Measurements from ENCODE around the gene GALNT6. TPM values are rescaled to one million over a fixed set of nuclear protein-coding genes. Genes with fewer than 3 reads are reported as not detected.

GALNT6 gene
- total and polyA plus RNA-seq, 10 donors, result 5.8 to 29.4 (median 18.2) TPM

GRCh38 chr12:51374361-51374760 is 16.8 kb downstream of the GALNT6 start:
- TF ChIP-seq POLR2A (IDR thresholded peaks at IDR 0.05), result no peak
- TF ChIP-seq CTCF (IDR thresholded peaks at IDR 0.05 in 8 of 11, conservative IDR thresholded peaks at IDR 0.05 in 3 of 11), result no peak
- TF ChIP-seq POLR2AphosphoS5 (IDR thresholded peaks at IDR 0.05), result no peak
- intact Hi-C loops (cut with DNase I; ENCODE audit: low total_unique reads), result no loop called here
- peaks cover 0 to 69% (median 19%) of the 10 kb centered on the region in 6 donors for H3K36me3 ChIP-seq
- H3K27ac ChIP-seq, result peak overlapping the region in 2 of 8 donors; percentile 1 to 5
- H3K9me3 ChIP-seq, result no peaks in the 10 kb centered on the region
- H3K27me3 ChIP-seq (replicated peaks in 1 of 7), result peaks cover 0 to 3% (median 0%) of the 10 kb centered on the region in 7 donors
- H3K4me3 ChIP-seq, result no peak overlapping the region
- peak; percentile 20 for DNase-seq
- WGBS, 5 donors, result 44 to 79% (median 69%) methylated on average over 2 of the region's 2 CpGs
- peaks cover 0 to 72% (median 24%) of the 10 kb centered on the region in 6 donors for H3K4me1 ChIP-seq

- Histone ChIP-seq H3K36me3 (peaks cover 0 to 58% (median 14%) of the 10 kb centered on the region in 6 donors), H3K4me1 (peaks cover 10 to 75% (median 32%) of the 10 kb centered on the region in 6 donors), H3K27ac (no peak overlapping the region), H3K4me3 (no peak overlapping the region), H3K9me3 (no peaks in the 10 kb centered on the region), H3K27me3 (replicated peaks in 1 of 7) (no peaks in the 10 kb centered on the region)
- 37 to 80% (median 59%) methylated on average over 3 of the region's 3 CpGs for WGBS, 5 donors
- TF ChIP-seq POLR2AphosphoS5 (IDR thresholded peaks at IDR 0.05) (no peak), POLR2A (IDR thresholded peaks at IDR 0.05) (no peak), CTCF (IDR thresholded peaks at IDR 0.05 in 8 of 11, conservative IDR thresholded peaks at IDR 0.05 in 3 of 11) (no peak)
- intact Hi-C loops (cut with DNase I; ENCODE audit: low total_unique reads), result no loop called here
- DNase-seq, result no peak
These were observed 18.0 kb downstream of the GALNT6 start for GRCh38 chr12:51373187-51373586.

- intact Hi-C loops (cut with DNase I; ENCODE audit: low total_unique reads), result no loop called here
- no peaks in the 10 kb centered on the region for H3K27me3 ChIP-seq (replicated peaks in 1 of 7)
- no peak for TF ChIP-seq POLR2AphosphoS5 (IDR thresholded peaks at IDR 0.05)
- no peak for TF ChIP-seq CTCF (IDR thresholded peaks at IDR 0.05 in 8 of 11, conservative IDR thresholded peaks at IDR 0.05 in 3 of 11)
- WGBS, 5 donors, result 84 to 100% (median 93%) methylated on average over 2 of the region's 2 CpGs
- no peak for DNase-seq
- H3K36me3 ChIP-seq, result peaks cover 0 to 46% (median 11%) of the 10 kb centered on the region in 6 donors
- no peaks in the 10 kb centered on the region for H3K9me3 ChIP-seq
- no peak overlapping the region for H3K4me3 ChIP-seq
- H3K4me1 ChIP-seq, result peaks cover 14 to 82% (median 41%) of the 10 kb centered on the region in 6 donors
- H3K27ac ChIP-seq, result no peak overlapping the region
These were observed 19.2 kb downstream of the GALNT6 start for GRCh38 chr12:51372021-51372420.

DNA sequence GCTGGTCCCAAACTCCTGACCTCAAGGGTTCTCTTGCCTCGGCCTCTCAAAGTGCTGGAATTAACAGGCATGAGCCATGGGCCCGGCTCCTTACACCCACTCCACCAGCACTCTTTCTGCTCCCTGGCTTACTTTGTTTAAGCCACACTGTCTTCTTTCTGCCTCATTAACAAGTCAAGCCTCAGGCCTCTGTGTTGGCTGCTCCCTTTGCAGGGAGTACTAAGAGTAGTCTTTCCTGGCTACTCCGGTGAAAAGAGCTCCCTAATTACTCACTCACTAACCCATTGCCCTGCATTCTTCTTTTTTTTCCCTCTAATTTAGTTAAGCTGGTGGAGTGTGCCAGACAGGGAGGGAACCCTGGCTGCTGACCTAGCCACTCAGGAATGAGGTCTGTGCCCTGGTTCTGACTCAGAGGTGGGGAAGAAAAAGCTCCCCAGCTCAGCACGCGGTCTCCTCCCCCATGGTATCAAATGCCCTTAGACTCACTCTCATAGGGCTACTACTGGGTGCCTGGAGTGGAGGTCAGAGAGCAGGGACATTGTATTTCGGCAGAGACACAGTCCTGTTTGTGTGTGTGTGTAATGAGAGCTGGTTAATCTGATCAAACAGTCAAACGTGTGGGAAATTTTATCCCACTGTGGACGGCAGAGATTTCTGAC is 19.8 kb downstream of the GALNT6 start:
- H3K4me3 ChIP-seq, result no peak overlapping the region
- H3K27me3 ChIP-seq (replicated peaks in 1 of 7), result no peaks in the 10 kb centered on the region
- H3K9me3 ChIP-seq, result no peaks in the 10 kb centered on the region
- intact Hi-C loops (cut with DNase I; ENCODE audit: low total_unique reads), result no loop called here
- TF ChIP-seq POLR2AphosphoS5 (IDR thresholded peaks at IDR 0.05) (no peak), CTCF (IDR thresholded peaks at IDR 0.05 in 8 of 11, conservative IDR thresholded peaks at IDR 0.05 in 3 of 11) (no peak), POLR2A (IDR thresholded peaks at IDR 0.05) (no peak)
- peaks cover 0 to 41% (median 7%) of the 10 kb centered on the region in 6 donors for H3K36me3 ChIP-seq
- no peak for DNase-seq
- no peak overlapping the region for H3K27ac ChIP-seq
- WGBS, 5 donors, result 77 to 84% (median 80%) methylated on average over 8 of the region's 8 CpGs
- H3K4me1 ChIP-seq, result peaks cover 14 to 87% (median 41%) of the 10 kb centered on the region in 6 donors
